Measurements from ENCODE around the gene FBXW7.

DNA sequence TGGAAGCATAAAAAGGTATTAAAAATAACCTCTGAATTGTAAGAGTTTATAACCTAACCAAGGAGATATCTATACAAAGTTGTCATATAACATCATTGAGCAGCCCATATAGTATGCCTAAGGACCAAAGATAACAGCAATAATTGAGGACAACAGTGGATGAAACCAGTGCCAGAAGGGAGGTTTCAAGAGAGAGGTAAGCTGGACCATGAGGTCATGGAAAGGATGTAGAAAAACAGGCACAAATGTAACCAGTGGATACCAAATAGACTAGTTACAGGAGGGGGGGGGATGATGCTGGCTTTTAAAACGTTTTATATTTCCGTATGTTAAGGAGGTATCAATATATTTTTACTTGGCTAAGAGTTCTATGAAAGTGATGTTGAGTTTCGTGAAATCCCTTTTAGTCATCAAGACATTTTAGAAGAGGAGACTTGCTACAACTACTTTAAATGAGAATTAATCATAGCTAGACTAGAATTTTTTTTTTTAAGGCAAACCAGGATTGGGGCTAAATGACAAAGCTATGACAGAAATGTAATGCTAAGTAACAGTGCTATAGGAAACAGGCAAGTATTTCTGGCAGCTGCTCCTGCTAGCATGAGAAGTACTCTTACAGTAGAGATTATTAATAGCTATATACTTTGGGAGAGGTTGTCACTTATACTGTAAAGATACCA is 161.1 kb downstream of the FBXW7 start:
- no peak for TF ChIP-seq POLR2A (IDR thresholded peaks at IDR 0.05)
- no peak for TF ChIP-seq CTCF (IDR thresholded peaks at IDR 0.05)
- no peak for TF ChIP-seq POLR2AphosphoS5 (IDR thresholded peaks at IDR 0.05)

Data from breast epithelium (tissue), 3 donors.